Calu3 (cell line): ENCODE results near the gene METTL25. TPM values are rescaled to one million over a fixed set of nuclear protein-coding genes. Genes with fewer than 3 reads are reported as not detected.

Source experiments
- BruUV-seq: library from RNA; stranded (reverse); fragments of 400-500 nt; replicated peaks from 2 replicates; lab custom pipeline; 2021; lab: Mats Ljungman, UMichigan
- CTCF ChIA-PET: fragments of 300-600 bp; sonication (Branson Sonifier 250); formaldehyde crosslinking; loops from one replicate; lab custom pipeline; 2022; ENCODE audit warnings: antibody characterized with exemption; lab: Charles Lee
- DNase-seq: peaks from one replicate; pipeline ENCODE4 v3.0.0; 2022
- H3K27ac Mint-ChIP-seq: one replicate; pipeline ENCODE4 v1.8.0; 2022; ENCODE audit warnings: mixed read lengths; ENCODE audit not compliant: unreplicated experiment
- H3K27me3 Mint-ChIP-seq: one replicate; pipeline ENCODE4 v1.8.0; 2022; ENCODE audit warnings: mixed read lengths; ENCODE audit not compliant: unreplicated experiment
- H3K36me3 Mint-ChIP-seq: one replicate; pipeline ENCODE4 v1.8.0; 2022; ENCODE audit warnings: mild to moderate bottlenecking, moderate library complexity, mixed read lengths; ENCODE audit not compliant: insufficient read depth, unreplicated experiment
- H3K4me1 Mint-ChIP-seq: one replicate; pipeline ENCODE4 v1.8.0; 2022; ENCODE audit warnings: mild to moderate bottlenecking, low read depth, mixed read lengths; ENCODE audit not compliant: unreplicated experiment
- H3K4me3 Mint-ChIP-seq: one replicate; pipeline ENCODE4 v1.8.0; 2022; ENCODE audit warnings: mild to moderate bottlenecking, low read depth, moderate library complexity, mixed read lengths; ENCODE audit not compliant: unreplicated experiment
- H3K9me3 Mint-ChIP-seq: one replicate; pipeline ENCODE4 v1.8.0; 2022; ENCODE audit warnings: low read depth, mixed read lengths; ENCODE audit not compliant: unreplicated experiment
- CTCF ChIP-seq: fragments of 200-600 bp; IDR thresholded peaks from one replicate; pipeline ENCODE4 v1.8.0; 2022; ENCODE audit warnings: antibody characterized with exemption; ENCODE audit not compliant: unreplicated experiment
- intact Hi-C: fragments of 100-400 bp; cut with micrococcal nuclease; formaldehyde crosslinking; loops from one replicate; pipeline ENCODE4 v1.10.0; 2022; ENCODE audit not compliant: unreplicated experiment
- total RNA-seq: library from RNA; stranded (reverse); gene quantifications from 2 replicates; pipeline ENCODE4 v1.2.3, GENCODE V29; 2022

The METTL25 gene
- total RNA-seq, 1 experiment from 2014 or later = 6.7 TPM

DNA sequence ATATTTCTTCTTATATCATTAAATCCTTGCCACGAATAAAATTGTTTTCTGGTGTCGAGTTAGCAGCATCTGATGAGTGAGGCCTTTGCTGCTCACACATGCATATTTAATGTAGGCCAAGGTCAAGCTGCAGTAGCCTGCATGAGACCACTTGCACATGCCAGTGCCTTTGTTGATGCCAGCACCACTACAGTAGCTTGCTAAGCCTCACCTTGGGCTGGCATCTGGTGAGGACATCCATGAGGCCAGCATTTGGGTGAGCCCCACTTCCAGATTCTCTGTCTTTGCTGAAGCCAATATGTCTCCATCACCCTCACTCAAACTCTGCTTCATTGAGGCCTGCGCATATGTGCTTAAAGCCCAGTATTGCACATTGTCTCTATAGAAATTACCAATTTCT is 8.2 kb upstream of the METTL25 start:
- no peak for TF ChIP-seq CTCF
- Mint-ChIP-seq H3K4me1 (no peaks in the 10 kb centered on the region), H3K9me3 (no peaks in the 10 kb centered on the region), H3K36me3 (peaks cover 14% of the 10 kb centered on the region), H3K4me3 (no peak overlapping the region), H3K27me3 (no peaks in the 10 kb centered on the region), H3K27ac (no peak overlapping the region)
- DNase-seq = no peak
- CTCF ChIA-PET = no interaction called here
- intact Hi-C loops = loop anchor here (10.0 kb wide), 1 partner anchor 895 kb away; no protein-coding TSS in a partner anchor
- BruUV-seq = no TSS peak

DNA sequence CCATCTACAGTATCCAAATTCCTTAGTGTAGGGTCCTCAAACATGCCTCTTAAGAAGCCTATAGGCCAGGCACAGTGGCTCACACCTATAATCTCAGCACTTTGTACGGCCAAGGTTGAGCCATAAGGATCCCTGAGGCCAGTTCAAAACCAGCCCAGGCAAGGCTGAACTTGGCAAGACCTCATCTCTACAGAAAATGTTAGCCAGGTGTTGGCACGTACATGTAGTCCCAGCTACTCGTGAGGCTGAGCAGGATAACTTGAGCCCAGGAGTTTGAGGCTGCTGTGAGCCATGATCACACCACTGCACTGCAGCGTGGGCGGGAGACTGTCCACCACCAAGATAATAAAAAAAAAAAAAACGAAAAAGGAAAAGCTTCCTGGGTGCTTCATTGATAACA is 6.9 kb upstream of the METTL25 start:
- no TSS peak for BruUV-seq
- no peak overlapping the region for H3K27ac Mint-ChIP-seq
- peaks cover 26% of the 10 kb centered on the region for H3K36me3 Mint-ChIP-seq
- no peak for DNase-seq
- no peaks in the 10 kb centered on the region for H3K9me3 Mint-ChIP-seq
- H3K4me3 Mint-ChIP-seq = no peak overlapping the region
- no peaks in the 10 kb centered on the region for H3K27me3 Mint-ChIP-seq
- peaks cover 8% of the 10 kb centered on the region for H3K4me1 Mint-ChIP-seq
- no peak for TF ChIP-seq CTCF
- CTCF ChIA-PET = interaction anchor here (0.6 to 0.7 kb wide), 5 partner anchors 10 to 534 kb away, joined by 3 to 4 read pairs (median 3); partner anchors contain the start of gene TMTC2
- intact Hi-C loops = loop anchor here (10.0 kb wide), 1 partner anchor 897 kb away; no protein-coding TSS in a partner anchor

- H3K27me3 Mint-ChIP-seq = no peaks in the 10 kb centered on the region
- H3K4me1 Mint-ChIP-seq = peaks cover 17% of the 10 kb centered on the region
- peak overlapping the region; percentile 100 for H3K27ac Mint-ChIP-seq
- H3K36me3 Mint-ChIP-seq = peaks cover 54% of the 10 kb centered on the region
- no TSS peak for BruUV-seq
- intact Hi-C loops = loop anchor here (10.0 kb wide), 1 partner anchor 903 kb away; no protein-coding TSS in a partner anchor
- CTCF ChIA-PET = interaction anchor here (1.8 kb wide), 1 partner anchor 54 kb away, joined by 8 read pairs; no protein-coding TSS in a partner anchor
- no peak for DNase-seq
- H3K4me3 Mint-ChIP-seq = peak overlapping the region; percentile 94
- no peak for TF ChIP-seq CTCF
- H3K9me3 Mint-ChIP-seq = no peaks in the 10 kb centered on the region
Measured at GRCh38 chr12:82357340-82357739, 989 bp upstream of the METTL25 start.

GRCh38 chr12:82357845-82358199 is 507 bp upstream of the METTL25 start:
- CTCF ChIA-PET = interaction anchor here (0.6 to 1.8 kb wide), 13 partner anchors 13 to 714 kb away, joined by 3 to 8 read pairs (median 3); no protein-coding TSS in a partner anchor

More at GRCh38 chr12:82357845-82358199, 507 bp upstream of the METTL25 start:
- DNase-seq = no peak
- peaks cover 17% of the 10 kb centered on the region for H3K4me1 Mint-ChIP-seq
- peak overlapping the region; percentile 100 for H3K27ac Mint-ChIP-seq
- BruUV-seq = TSS peak; percentile 37
- no peaks in the 10 kb centered on the region for H3K9me3 Mint-ChIP-seq
- no peak for TF ChIP-seq CTCF
- H3K27me3 Mint-ChIP-seq = no peaks in the 10 kb centered on the region
- H3K36me3 Mint-ChIP-seq = peaks cover 54% of the 10 kb centered on the region
- H3K4me3 Mint-ChIP-seq = peak overlapping the region; percentile 94
- intact Hi-C loops = loop anchor here (1.0 to 10.0 kb wide), 2 partner anchors 714 to 903 kb away; no protein-coding TSS in a partner anchor
